GM21723 (cell line): Measurements from ENCODE around the gene BRSK1.

Experiments
- ATAC-seq: cut with Tn5 transposase; IDR thresholded peaks from one replicate; pipeline ENCODE4 v1.9.1; 2021; ENCODE audit warnings: mild to moderate bottlenecking, moderate library complexity; ENCODE audit not compliant: unreplicated experiment

Gene BRSK1

DNA sequence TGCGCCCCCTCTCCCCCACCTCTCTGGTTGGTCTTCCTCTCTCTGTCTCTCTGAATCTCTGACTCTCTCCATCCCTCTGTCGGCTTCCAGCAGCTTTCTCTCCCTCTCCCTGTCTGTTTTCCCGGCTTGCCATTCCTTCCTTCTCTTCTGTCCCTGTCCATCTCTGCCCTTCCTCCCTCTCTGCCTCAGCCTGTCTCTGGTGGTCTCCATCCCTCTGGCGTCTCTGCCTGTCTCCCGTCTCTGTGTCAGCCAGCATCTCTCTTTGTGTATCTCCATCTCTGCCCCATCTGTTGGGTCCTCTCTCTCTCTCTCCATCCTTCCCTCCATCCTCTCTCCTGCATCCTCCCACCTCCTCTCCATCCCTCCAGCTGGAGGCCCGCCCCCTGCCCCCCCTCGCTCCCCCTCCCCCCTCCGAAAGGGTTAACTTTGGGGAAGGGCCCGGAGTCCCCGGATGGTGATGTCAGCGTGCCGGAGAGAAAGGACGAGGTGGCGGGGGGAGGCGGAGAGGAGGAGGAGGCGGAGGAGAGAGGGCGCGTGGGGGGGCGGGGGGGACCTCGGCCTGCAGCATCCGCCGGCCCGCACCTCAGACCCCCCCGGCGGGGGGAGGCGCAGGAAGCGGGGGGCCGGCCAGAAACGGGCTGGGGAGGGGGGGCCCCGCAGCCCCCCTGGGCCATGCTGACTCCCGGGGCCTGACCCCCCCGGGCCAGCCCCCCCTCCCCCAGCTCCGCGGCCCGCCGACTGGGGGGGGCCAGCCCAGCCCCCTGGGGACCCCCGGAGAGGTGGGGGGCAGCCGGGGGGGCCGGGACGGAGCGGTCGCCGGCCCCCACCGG lies at the start of gene BRSK1:
TSS of gene BRSK1 (plus strand) at position 450 of the 830 bp plus-strand sequence. CDS start 446 bp downstream, outside the sequence.
- no peak for ATAC-seq

DNA sequence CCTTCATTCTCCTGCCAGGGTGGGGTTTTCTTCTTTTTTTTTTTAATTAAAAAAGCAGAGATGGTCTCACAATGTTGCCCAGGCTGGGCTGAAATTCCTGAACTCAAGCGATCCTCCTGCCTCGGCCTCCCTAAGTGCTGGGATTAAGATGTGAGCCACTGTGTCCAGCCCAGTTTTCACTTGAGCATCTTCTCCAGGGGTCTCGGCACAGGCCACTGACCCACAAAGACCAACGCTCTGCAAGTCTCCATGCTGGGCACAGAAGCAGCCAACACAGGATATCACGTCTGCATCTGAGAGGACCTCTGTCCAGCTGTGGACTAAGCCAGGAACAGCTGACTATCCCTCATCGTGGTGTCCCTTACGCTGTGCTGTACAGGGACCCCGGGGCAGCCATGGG lies 45.8 kb upstream of the BRSK1 start:
- no peak for ATAC-seq

DNA sequence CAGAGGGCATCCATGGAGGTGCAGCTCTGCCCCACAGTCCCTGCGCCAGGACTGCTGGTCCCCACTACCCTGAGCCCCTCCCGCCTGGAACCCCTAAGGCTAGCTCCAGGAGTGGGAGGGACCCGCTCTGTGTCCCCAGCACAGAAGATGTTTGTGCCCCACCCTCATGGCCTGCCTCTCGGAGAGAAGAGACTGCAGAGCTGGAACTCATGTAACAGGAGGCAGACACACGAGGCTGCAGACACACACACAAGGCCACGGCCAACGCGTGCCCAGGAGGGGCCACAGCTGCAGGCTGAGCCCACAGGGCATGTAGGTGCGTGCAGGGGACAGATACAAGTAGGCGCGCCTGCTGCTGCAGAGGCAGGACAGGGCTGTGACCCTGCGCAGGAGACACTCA lies 44.8 kb upstream of the BRSK1 start:
- ATAC-seq: no peak

DNA sequence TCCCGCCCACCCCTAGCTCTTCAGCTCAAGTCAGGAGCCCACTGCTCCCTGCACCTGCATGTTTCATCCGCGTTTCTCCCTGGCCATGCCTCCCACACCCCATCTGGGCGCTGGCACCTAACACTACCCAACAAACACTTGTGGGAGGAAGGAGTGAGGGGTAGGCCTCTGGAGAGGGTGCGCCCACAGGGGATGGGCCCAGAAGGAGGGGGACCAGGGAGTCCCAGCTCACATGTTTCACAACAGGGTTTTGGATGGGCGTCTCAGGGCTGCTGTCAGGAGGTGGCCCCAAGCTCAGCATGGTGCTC lies 43.1 kb upstream of the BRSK1 start:
- ATAC-seq: no peak

DNA sequence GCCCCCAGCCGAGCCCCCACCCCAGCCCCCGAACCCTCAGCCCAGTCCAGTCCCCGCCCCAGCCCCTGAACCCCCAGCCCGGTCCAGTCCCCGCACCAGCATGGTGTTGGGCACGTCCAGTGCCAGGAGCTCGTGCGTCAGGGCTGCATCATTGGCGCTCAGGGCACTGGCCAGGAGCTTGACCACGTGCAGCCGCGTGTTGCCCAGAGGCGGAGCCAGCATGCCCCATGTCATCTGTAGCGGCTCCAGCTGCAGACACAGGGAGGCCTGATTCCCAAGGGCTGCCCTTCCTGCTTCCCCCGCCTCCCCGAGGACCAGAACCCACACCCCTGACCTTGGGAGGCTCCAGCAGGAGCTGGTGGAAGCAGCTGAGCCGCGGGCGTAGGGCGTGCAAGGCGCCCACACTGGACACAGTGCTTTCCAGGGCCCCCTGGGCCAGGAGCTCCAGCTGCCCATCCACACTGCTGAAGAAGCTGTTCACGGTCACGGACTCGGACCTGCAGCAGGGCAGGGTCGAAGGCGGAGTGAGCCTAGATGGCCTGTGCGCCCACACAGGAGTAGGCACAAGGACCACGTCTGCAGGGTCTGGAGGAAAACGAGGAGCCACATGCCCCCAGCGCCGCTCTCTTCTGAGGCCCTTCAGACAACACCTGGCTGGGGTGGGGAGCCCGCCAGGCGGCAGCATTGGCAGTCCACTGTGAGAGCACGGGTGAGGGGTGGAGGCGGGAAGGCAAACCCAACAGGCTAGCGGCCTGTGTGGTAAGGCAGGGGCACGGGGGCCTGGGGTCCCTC lies 42.5 kb upstream of the BRSK1 start:
- no peak for ATAC-seq

DNA sequence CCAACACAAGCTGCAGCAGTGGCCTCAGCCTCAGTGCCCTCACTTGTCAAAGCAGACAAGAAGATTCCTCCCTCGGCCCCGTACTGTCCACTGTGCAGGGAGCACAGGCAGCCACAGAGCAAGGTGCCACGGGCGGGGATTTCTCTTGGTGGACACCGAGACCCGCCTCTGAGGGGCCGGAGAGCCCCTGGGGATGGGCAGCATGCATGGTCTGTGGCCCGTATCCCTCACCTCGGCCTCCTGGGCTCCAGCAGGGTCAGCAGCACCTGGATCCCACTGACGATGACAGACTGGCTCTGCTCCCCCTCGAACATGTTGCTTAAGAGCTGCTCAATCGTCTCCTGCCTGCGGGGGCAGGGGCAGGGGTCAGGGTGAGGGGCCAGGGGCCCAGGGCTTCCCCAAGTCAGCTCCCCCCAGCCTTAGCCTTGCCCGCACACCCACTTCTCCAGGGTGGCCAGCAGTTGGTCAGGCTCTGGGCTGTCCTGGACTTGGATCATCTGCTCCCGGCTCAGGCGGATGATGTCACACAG lies 41.8 kb upstream of the BRSK1 start:
- ATAC-seq: no peak

DNA sequence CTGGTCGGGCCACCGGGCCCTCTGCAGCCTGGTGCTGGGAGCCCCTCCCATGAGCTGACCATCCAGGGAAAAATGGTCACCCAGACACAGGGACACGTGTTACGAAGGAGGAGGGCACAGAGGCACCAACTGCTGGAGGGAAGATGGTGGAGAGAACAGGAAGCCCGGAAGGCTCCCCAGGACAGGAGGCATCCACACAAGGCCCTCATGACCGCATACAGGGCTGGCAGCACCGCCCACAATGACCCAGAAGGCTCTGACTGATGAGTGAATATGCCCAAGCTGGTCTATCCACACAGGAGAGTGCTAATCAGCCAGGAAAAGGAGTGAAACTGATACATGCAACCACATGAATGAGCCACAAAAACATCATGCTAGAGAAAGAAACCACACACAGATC lies 41.3 kb upstream of the BRSK1 start:
- ATAC-seq: no peak

DNA sequence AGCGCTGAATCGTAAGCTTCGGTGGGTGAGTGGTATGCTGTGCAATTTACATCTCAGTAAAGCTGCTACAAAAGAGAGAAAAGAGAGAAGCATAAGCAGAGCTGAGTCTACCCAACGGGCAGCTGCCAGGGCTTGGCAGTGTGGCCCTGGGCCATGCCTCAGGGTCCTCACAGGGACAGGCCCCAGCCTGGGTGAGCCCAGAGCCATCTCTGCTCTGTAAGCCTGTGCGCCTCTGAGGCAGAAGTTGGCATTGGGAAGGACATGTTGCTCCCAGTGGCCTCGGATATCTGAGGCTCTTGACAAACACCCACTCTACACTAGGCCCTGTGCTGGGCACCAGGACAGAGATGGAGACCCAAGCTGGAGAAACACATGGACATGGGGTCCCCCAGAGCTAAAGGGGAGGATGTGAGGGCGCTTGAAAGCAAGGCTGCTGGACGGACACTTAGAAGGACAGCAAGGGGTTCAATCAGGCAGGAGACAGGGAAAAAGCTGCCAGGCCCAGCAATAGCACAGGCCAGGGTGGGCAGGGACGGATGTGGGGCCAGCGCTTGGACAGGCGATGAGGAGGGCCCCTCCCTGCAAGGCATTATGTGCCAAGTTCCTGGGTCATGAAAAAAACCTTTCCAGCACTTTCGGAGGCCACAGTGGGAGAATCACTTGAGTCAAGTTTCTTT lies 39.7 kb upstream of the BRSK1 start:
- ATAC-seq: no peak

DNA sequence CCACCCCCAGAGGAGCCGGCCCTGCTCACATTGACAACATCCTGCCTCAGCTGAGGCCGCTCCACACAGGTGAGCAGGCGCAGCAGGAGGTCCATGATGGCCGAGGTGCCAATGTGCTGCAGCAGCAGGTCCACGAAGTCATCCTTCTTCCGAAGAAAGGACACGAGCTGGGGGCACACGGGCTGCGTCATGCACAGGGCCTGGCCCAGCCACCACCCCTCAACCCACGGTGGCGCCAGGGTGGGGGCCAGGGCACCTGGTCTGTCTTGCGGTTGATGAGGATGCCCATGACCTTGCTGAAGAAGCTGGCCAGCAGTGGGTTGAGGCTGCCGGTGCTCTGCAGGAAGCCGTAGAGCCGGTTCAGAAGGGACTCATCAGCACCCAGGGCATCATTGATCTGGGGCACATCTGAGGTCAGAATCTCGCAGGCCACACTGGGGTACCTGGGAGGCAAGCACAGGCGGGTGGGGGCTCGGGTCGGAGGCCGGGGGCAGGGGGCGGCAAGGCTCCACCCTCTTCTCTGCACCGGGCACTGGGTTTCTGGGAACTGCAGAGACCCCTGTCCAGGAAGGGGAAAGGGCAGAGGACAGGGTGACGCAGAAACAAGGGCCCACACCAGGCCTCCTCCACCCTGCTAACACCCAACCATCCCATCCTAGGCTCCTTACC lies 38.4 kb upstream of the BRSK1 start:
- ATAC-seq: no peak

DNA sequence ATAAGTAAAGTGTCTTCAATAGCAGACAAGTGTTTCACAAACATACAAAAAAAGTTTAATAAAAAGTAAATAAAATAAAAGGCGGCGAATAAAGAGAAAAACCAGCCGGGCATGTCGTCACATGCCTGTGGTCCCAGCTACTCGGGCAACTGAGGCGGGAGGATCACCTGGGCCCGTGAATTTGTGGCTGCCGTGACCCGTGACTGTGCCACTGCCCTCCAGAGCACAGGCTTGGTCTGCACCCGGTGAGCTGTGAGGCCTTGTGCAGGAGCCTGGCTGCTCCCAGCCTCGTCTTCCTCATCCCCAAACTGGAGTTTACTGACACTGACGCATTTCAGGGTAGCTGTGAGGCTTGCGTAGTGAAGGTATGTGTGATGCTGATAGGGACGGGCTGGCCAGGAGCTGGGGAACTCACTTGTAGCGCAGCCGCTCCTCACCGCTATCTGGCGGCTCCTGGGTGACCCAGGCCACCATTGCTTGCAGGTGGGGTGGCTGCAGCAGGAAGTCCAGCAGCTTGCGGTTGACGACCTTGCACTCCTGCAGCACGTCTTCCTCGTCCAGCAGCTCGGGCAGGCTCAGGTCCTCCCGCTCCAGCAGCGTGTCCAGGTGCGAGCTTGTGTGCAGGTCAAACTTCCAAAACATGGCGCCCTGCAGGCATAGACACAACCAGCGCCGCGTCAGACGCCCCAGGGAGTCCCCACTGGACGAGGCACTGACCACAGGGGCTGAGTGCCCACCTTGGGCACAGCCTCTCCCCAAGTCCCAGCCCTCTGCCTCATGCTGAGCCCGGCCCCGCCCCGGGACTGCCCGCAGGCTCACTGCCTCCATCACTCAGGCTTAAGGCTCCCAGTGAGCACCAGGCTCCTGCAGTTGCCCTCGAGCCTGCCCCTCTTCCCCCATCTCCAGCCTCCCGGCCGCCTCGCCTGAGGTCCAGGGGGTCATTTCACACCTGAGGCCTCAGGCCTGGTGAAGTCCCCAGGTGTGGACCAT lies 37.0 kb upstream of the BRSK1 start:
- no peak for ATAC-seq

DNA sequence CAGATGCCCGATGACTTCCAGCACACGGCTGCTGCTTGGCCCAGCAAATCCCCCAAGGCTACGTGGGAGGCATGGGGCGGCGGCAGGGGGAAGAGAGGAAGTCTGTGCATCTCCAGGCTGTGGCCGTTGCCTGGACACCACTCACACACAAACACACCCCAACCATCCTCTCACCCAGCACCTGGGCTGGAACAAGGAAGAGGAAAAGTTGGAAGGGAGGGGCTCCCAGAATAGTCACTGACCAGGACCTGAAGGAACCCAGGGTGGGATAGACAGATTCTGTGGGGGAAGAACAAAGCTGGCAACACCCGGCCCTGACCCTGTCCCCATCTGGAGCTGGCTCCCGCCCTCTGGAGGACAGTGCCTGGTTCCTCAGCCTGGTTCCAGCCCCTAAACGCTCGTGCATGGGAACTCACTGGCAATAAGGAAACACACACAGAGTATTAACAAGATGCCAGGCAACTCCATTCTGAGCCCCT lies 36.1 kb upstream of the BRSK1 start:
- ATAC-seq: no peak

DNA sequence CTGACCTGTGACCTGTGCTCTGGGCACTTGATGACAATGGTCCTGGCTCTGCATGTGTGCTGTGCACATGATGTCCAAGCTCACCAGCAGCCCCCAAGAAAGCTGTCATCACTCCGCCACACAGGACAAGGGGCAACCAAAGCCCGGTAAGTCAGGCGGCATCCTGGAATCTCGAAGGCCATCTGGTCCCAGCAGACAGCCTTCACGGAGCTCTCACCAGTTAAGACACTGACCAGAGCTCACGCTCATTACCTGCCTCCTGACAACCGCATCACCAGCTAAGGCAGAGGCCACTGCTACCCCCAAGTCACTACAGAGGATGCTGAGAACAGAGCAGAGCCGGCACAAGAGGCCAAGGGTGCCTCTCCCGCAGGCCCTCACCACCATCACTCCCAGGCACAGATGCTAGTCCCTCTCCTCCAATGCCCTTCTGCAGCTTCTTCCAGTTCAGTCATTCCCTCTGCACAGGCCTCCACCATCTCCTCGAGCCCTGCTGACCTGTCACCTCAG lies 35.6 kb upstream of the BRSK1 start:
- no peak for ATAC-seq

DNA sequence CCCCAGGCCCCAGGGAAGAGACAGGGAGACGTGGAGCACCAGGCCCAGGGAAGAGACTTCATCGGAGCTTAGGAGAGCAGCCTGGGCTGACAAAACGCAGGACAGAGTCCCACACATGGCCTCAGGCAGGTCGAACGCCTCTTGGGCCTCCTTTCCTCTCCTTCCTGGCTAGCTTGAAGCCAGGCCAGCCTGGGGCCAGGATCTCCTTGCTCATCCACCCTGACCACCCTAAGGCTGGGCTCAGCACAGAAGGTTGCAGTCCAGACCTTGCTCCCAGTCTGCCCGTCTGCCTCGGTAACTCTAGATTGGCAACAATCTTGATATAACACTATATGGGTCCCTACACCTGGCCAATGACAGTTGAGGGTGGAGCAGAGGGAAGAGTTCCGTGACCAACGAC lies 35.1 kb upstream of the BRSK1 start:
- no peak for ATAC-seq

DNA sequence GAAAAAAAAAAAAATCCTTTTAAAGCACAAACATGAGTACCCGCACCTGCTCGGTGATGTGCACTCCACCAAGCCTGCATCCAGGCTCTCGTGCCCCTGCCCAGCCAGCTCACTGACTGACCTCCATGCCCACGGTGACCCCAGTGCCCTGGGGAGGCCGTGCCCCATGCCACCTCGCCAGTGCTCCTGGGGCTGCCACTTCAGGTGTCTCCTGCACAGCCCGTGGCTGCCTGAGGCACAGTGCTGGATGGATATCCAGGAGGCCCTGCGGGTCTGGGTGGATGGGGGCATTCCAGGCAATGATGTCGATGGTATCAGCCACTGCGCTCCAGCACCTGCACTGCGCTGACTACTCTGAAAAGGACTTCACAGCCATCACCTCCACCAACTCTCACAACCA lies 34.0 kb upstream of the BRSK1 start:
- ATAC-seq: no peak

DNA sequence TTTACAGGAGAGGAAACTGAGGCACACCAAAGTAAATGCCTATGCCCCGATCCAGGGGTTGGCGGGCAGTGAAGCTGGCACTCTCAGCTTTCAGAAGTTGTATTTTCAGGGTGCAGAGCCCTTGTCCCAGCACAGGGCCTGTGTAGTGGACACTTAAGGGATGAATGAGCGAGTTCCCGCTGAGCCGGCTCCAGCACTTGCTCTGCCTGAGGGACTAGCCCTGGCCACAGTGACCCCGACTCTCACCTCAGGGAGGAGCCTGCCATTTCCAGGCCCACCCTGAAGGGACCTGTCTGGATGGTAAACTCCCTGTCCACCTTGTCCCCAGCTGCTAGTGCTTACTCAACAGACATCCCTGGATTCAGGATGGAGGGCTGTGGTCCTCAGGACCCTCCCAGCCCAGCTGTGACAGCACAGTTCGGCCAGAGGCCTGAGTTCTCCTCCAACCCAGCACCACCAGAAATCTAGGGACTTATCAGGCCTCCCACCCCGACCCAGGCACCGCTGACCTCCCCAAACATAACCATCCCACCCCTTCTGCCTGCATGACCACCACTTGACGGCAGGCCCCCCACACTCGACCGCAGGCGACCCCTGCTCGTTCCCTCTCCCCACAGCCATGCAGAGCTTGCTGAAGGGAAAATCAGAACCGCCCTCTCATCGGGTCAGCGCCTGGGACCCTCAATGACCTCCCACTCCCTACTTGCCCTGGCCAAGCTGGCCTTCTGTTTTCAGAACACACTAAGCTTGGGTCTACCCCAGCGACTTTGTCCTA lies 33.3 kb upstream of the BRSK1 start:
- no peak for ATAC-seq

DNA sequence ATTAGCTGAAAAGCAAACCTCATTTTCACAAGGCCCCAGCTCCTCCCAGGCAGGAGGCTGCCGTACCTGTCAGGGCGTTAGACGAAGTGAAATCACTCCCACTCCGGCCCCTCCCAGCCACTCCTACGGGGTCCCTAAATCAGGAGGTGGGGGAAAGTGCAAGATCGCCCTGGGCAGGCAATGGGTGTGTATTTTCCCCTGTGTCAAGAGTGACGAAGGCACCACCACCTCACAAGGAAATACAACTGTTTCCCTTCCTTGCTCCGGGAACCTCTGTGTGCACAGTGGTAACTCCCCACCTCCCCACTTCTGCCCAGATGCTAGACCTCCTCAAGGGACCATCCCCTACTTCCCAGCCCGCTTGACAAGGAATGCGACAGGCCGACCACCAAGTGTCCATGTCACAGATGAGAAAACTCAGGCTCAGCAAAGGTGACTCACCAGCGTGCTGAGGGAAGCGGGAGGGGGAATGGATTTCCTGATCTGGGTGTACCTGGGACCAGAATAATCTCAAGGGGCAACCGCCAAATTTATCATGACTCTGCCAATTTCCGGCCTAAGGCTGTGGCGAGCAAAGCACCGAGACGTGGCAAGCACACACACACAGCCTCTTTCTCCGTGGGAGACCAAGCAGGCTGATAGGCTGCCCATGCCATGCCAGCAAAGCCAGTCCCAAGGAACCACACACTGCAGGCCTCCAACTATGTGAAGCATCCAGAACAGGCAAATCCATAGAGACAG lies 32.3 kb upstream of the BRSK1 start:
- ATAC-seq: no peak

DNA sequence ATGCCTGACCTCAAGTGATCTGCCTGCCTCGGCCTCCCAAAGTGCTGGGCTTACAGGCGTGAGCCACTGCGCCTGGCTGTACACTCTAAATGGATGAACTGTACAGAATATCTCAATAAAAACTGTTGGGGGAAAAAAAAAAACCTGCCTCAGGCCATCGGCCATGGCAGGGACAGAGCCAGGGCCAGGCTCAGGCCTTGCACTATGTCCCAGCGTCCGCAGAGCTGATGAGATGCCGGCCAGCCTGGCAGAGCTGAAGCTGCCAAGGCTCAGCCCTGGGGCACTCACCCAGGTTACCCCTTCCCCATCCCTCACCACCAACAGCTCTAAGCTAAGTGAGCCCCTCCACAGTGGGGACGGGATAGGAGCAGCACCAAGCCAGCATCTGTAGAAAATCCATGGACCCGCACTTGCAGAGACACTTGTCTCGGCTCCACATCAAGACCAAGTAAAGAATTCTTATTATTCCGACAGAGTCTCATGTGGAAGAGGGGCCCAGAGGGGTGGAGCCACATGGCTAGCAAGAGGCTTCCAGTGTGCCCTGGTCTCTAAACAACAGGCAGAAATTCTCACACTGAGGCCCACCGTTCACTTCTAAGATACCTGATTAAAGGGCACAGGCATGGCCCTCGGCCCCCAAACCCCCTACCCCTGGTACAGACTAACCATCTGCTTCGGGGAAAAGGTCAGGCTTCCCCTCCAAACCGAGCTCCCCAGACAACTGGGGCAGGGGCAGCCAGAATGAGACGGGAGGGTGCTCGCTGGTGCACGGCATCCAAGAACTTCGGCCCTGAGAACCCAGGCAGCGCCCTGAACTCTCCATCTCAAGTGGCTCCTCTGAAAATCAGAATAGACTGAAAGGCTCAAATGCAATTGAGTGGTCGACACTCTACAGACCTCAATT lies 30.8 kb upstream of the BRSK1 start:
- ATAC-seq: no peak
